ENCODE measurements around the gene NEK8. TPM values are rescaled to one million over a fixed set of nuclear protein-coding genes. Genes with fewer than 3 reads are reported as not detected.
"Not testable (repeated sequence)": the region's sequence is repeated elsewhere in the genome, so short reads cannot be mapped to it uniquely, and the experiment has no call there.

Gene NEK8
- total RNA-seq, 1 donor: 4.9 TPM

DNA sequence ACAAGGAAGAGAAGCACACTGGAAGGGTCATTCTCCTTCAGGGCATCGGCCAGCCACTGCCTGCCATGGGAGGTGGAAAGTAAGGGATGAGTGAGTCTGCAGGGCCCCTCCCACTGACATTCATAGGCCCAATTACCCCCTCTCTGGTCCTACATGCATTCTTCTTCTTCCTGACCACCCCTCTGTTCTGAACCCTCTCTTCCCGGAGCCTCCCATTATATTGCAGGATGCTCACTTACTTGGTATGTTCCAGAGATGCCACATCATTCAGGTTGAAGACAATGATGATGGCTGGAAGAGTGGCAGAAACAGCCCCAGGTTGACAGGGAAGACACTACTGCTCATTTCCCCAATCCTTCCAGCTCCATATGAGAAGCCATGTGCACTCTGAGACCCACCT is 13.4 kb upstream of the NEK8 start:
- H3K4me3 ChIP-seq (ENCODE audit: low read depth, low read length): peak overlapping the region; percentile 99
- no peak for DNase-seq (ENCODE audit: low read depth)
- TF ChIP-seq, protein P1, sequence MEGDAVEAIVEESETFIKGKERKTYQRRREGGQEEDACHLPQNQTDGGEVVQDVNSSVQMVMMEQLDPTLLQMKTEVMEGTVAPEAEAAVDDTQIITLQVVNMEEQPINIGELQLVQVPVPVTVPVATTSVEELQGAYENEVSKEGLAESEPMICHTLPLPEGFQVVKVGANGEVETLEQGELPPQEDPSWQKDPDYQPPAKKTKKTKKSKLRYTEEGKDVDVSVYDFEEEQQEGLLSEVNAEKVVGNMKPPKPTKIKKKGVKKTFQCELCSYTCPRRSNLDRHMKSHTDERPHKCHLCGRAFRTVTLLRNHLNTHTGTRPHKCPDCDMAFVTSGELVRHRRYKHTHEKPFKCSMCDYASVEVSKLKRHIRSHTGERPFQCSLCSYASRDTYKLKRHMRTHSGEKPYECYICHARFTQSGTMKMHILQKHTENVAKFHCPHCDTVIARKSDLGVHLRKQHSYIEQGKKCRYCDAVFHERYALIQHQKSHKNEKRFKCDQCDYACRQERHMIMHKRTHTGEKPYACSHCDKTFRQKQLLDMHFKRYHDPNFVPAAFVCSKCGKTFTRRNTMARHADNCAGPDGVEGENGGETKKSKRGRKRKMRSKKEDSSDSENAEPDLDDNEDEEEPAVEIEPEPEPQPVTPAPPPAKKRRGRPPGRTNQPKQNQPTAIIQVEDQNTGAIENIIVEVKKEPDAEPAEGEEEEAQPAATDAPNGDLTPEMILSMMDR (IDR thresholded peaks at IDR 0.05; ENCODE audit: insufficient read depth, low read length): no peak

DNA sequence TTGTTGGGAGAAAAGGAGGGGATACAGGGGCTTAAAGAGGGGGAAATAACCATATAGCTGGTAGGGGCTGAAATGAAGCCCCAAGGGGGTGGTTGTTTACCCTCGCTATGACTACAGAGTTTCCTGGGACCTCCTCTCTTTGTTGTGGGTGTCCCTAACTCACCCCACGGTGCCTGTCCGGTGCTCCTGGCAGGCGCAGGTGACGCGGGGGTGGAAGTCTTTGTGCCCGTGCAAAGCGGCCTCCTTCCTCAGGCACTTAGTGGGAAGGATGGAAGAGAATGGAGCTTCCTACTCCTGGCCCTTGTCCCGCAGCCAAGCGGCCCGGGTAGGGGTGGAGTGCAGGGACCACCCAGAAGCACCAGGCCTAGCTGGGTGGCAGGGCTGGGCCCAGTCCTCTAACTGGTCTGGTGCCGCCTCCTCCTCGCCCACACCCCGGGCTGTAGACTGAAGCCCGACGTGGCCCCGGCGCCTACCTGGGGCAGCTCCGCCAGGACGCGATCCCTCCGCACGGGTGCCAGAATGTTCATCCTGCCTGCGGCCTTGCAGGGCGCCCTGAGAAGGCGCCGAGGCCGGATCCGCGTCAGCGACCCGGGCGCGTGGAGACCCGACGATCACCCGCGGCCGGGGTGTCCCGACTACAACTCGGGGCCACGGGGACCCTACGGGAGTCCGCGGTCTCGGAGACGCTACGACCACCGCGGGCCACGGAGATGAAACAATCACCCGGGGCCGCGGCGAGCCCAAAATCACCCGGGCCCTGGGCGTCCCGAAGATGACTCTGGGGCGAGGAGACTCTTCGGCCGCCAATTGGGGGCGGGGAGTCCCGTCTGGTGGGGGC is 11.6 kb upstream of the NEK8 start:
- peak overlapping the region; percentile 99 for H3K4me3 ChIP-seq (ENCODE audit: low read depth, low read length)
- peak; percentile 41 for DNase-seq (ENCODE audit: low read depth)
- TF ChIP-seq, protein P1 (IDR thresholded peaks at IDR 0.05; ENCODE audit: insufficient read depth, low read length): no peak

DNA sequence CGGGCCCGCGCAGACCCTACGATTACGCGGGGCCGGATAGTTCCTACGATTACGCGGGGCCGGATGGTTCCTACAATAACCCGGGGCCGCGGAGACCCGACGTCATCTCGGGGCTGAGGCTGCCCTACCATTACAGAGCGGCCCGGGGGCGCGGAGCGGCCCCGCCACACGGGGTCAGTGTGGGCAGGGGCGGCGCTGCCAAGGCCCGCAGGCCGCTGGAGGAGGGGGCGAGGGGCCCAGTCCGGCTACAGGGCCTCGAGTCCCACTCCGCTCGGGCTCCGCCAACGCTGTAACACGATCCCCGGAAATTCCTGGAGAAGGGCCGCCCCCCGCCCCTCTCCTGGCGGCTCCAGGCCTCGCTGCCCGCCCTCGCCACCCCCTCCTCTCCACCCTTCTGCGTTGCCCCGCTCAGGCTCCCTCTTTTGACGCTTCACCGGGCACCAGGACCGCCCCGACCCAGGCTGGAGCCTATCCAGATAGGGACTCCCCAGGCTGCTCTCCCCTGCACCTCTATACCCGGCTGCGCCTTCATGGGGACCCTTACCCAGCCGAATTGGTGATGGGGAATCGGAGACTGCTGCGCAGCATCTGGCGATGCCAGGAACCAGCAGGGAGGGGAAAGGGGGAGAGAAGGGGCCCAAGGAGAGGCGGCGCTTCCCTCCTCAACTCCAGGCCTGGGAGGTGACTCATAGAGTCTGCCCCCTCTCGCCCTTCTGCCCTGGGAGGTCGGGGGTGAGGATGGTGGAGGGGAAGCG is 10.8 kb upstream of the NEK8 start, which contains the start of gene RAB34:
TSS of gene RAB34 (minus strand) at position 291 of the 755 bp plus-strand sequence. CDS start 602 bp downstream, outside the sequence.
- DNase-seq (ENCODE audit: low read depth): peak; percentile 86

DNA sequence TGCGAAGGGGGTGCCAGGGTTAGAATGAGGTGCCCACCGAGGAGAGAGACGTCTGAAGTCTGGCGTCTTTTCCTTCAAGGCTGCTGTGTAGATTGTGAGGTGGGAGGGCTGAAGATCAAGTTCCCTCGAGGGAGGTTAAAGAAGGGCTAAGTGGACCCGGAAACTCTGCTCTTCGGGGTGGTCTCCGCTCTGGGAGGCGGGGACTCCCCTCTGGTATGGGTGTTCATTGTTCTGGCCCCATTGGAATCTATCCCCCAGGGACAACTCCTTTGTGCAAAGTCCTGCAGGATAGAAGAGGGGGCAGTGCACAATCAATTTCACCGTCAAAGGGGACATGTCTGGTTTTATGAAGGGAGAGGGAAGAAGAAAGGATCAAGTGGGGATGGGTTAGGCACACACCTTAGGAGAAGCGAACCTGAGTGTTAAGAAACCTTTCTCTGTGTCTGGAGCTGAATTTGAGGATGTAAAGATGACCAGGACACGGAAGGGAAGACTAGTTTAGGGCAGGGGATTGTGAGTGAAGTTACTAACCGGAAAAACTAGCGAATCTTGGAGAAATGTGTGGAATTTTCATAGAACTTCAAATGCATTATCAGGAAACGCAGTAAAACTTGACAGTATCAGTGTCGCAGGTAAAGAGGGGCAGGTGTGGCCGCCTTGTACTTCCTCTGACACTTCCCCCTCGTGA is 10.1 kb upstream of the NEK8 start:
- TF ChIP-seq, protein P1 (IDR thresholded peaks at IDR 0.05; ENCODE audit: insufficient read depth, low read length): no peak
- peak; percentile 55 for DNase-seq (ENCODE audit: low read depth)
- H3K4me3 ChIP-seq (ENCODE audit: low read depth, low read length): peak overlapping the region; percentile 99

More for the DNA sequence above, 10.8 kb upstream of the NEK8 start, which contains the start of gene RAB34:
- H3K4me3 ChIP-seq (ENCODE audit: low read depth, low read length): peak within 1 kb of the TSS; percentile 99
- TF ChIP-seq, protein P1 (IDR thresholded peaks at IDR 0.05; ENCODE audit: insufficient read depth, low read length): peak; percentile 21

DNA sequence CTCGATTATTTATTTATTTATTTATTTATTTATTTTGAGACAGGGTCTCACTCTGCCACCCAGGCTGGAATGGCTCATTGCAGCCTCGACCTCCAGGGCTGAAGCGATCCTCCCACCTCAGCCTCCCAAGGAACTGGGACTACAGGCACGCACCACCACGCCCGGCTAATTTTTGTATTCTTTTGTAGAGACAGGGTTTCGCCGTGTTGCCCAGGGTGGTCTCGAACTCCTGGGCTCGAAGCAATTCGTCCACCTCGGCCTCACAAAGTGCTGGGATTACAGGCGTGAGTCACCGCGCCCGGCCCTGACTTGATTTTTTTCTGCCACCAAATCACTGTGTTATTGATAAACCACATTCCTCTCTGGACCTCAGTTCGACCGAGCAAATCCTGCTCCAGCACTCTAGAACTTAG is 9.6 kb upstream of the NEK8 start:
- peak overlapping the region; percentile 99 for H3K4me3 ChIP-seq (ENCODE audit: low read depth, low read length)
- DNase-seq (ENCODE audit: low read depth): no peak
- TF ChIP-seq, protein P1 (IDR thresholded peaks at IDR 0.05; ENCODE audit: insufficient read depth, low read length): no peak

DNA sequence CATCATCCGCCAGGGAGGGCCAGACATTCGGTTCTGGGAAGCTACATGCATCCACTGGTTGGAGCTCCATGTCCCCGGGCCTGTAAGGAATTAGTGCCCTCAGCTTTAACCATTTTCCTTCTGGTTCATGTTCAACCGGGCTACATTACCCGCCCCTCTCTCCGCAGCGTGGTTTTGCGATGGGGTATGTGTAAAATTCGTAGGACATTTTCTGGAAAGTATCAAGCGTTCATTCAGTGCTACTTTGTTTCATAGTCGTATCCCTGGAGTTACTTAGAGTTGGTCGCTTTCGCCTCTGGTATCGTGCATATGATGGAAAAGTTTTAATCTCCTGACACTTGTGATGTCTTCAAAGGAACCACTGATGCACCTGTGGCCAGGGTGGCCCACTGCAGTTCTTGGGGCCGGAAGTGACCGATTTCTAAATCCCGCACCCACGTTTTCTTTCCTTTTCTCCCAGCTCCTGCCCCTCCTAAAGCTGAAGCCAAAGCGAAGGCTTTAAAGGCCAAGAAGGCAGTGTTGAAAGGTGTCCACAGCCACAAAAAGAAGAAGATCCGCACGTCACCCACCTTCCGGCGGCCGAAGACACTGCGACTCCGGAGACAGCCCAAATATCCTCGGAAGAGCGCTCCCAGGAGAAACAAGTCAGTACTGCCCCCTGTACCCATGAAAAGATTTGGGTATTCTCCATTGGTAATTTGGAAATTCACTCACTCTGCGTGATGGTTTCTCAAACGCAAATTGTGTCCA is 8.2 kb upstream of the NEK8 start:
- H3K4me3 ChIP-seq (ENCODE audit: low read depth, low read length): peak overlapping the region; percentile 99
- DNase-seq (ENCODE audit: low read depth): no peak
- TF ChIP-seq, protein P1 (IDR thresholded peaks at IDR 0.05; ENCODE audit: insufficient read depth, low read length): no peak

DNA sequence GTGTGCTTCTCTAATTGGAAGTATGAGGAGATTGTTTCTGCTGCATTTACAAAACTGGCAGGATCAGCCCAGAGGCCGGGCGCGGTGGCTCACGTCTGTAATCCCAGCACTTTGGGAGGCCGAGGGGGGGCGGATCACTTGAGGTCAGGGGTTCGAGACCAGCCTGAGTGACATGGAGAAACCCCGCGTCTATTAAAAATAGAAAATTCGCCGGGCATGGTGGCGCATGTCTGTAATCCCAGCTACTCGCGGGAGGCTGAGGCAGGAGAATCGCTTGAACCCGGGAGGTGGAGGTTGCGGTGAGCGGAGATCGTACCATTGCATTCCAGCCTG is 7.6 kb upstream of the NEK8 start:
- DNase-seq (ENCODE audit: low read depth): not testable (repeated sequence)

More for the DNA sequence above, 7.6 kb upstream of the NEK8 start:
- H3K4me3 ChIP-seq (ENCODE audit: low read depth, low read length): peak overlapping the region; percentile 99

Data from fibroblast of the aortic adventitia (primary cell).